Hepatocyte (in vitro differentiated cells): ENCODE data around the gene KCNN3. TPM values are rescaled to one million over a fixed set of nuclear protein-coding genes. Genes with fewer than 3 reads are reported as not detected.

Experiments
- DNase-seq: peaks from one replicate; pipeline ENCODE4 v3.0.0-alpha.2; 2016; ENCODE audit warnings: low spot score
- H2AFZ ChIP-seq: fragments of 200-600 bp; sonication (generic); 2 replicates; pipeline ENCODE4 v1.6.0; 2016; ENCODE audit warnings: antibody characterized with exemption, mild to moderate bottlenecking
- H3K27ac ChIP-seq: fragments of 200-600 bp; sonication (generic); 2 replicates; pipeline ENCODE4 v1.5.1; 2016; ENCODE audit warnings: mild to moderate bottlenecking
- H3K27me3 ChIP-seq: fragments of 200-600 bp; sonication (generic); 2 replicates; pipeline ENCODE4 v1.6.1; 2016
- H3K36me3 ChIP-seq: fragments of 200-600 bp; sonication (generic); replicated peaks from 2 replicates; pipeline ENCODE4 v1.5.1; 2016; ENCODE audit warnings: low read depth; ENCODE audit not compliant: insufficient read depth
- H3K4me1 ChIP-seq: fragments of 200-600 bp; sonication (generic); 2 replicates; pipeline ENCODE4 v1.5.1; 2016; ENCODE audit warnings: mild to moderate bottlenecking, moderate library complexity; ENCODE audit not compliant: insufficient read depth
- H3K4me2 ChIP-seq: fragments of 200-600 bp; sonication (generic); 2 replicates; pipeline ENCODE4 v1.6.0; 2016
- H3K4me3 ChIP-seq: fragments of 200-600 bp; sonication (generic); 2 replicates; pipeline ENCODE4 v1.5.1; 2016; ENCODE audit warnings: mild to moderate bottlenecking
- H3K79me2 ChIP-seq: fragments of 200-600 bp; sonication (generic); 2 replicates; pipeline ENCODE4 v1.6.0; 2017; ENCODE audit warnings: mild to moderate bottlenecking
- H3K9me2 ChIP-seq: fragments of 200-600 bp; sonication (generic); replicated peaks from 2 replicates; pipeline ENCODE4 v1.6.0; 2017; ENCODE audit warnings: mild to moderate bottlenecking; ENCODE audit not compliant: insufficient read depth
- H3K9me3 ChIP-seq: fragments of 200-600 bp; sonication (generic); 2 replicates; pipeline ENCODE4 v1.5.1; 2016; ENCODE audit warnings: low read depth, mild to moderate bottlenecking
- H4K20me1 ChIP-seq: fragments of 200-600 bp; sonication (generic); 2 replicates; pipeline ENCODE4 v1.6.0; 2016; ENCODE audit warnings: mild to moderate bottlenecking; ENCODE audit not compliant: insufficient read depth, poor library complexity, severe bottlenecking
- CTCF ChIP-seq: fragments of 200-600 bp; sonication (generic); IDR thresholded peaks from 2 replicates; pipeline ENCODE4 v1.5.1; 2016; ENCODE audit warnings: antibody characterized with exemption, mild to moderate bottlenecking; ENCODE audit not compliant: poor library complexity
- EZH2 ChIP-seq: fragments of 200-600 bp; sonication (generic); IDR thresholded peaks from 2 replicates; pipeline ENCODE4 v1.6.1; 2016; ENCODE audit warnings: antibody characterized with exemption, mild to moderate bottlenecking, borderline replicate concordance
- EZH2phosphoT487 ChIP-seq: fragments of 200-600 bp; sonication (generic); IDR thresholded peaks from one replicate; pipeline ENCODE4 v1.6.1; 2018; ENCODE audit warnings: antibody characterized with exemption, mild to moderate bottlenecking, low read depth, moderate library complexity; ENCODE audit not compliant: unreplicated experiment, severe bottlenecking
- WGBS: methylation state at CpG from one replicate; pipeline ENCODE4 v1.1.6; 2016; ENCODE audit warnings: low lambda C conversion rate; ENCODE audit errors: missing lambda C conversion rate; 5-methylcytosine and 5-hydroxymethylcytosine counted together
- polyA plus RNA-seq: library from polyadenylated mRNA; unstranded; fragments of >200 nt; fragmentation: Nextera tagmentation; extraction: Ambion mirVana; gene quantifications from 2 replicates; pipeline ENCODE4 v1.2.1, GENCODE V29; 2016
- total RNA-seq: library from RNA; depleted of rRNA; stranded (reverse); fragments of >200 nt; gene quantifications from 2 replicates; pipeline ENCODE4 v1.2.3, GENCODE V29; 2014

Gene KCNN3
- total and polyA plus RNA-seq, 2 experiments from 2014 or later: 0.56 to 0.67 TPM

GRCh38 chr1:154786804-154787570 lies 83.1 kb downstream of the KCNN3 start:
- H2AFZ ChIP-seq: no peak overlapping the region
- 93% methylated on average over 14 of the region's 14 CpGs for WGBS
- no peak overlapping the region for H3K4me3 ChIP-seq
- no peaks in the 10 kb centered on the region for H3K9me3 ChIP-seq
- H3K27me3 ChIP-seq: peaks cover 9% of the 10 kb centered on the region
- TF ChIP-seq EZH2 (no peak), EZH2phosphoT487 (no peak), CTCF (no peak)
- no peak overlapping the region for H3K4me2 ChIP-seq
- DNase-seq: no peak
- H3K9me2 ChIP-seq: no peaks in the 10 kb centered on the region
- no peaks in the 10 kb centered on the region for H3K4me1 ChIP-seq
- H4K20me1 ChIP-seq: no peaks in the 10 kb centered on the region
- no peaks in the 10 kb centered on the region for H3K36me3 ChIP-seq
- H3K27ac ChIP-seq: no peak overlapping the region
- H3K79me2 ChIP-seq: no peaks in the 10 kb centered on the region

GRCh38 chr1:154784924-154785531 lies 85.1 kb downstream of the KCNN3 start:
- Histone ChIP-seq H3K36me3 (no peaks in the 10 kb centered on the region), H3K4me1 (no peaks in the 10 kb centered on the region), H3K9me2 (no peaks in the 10 kb centered on the region), H3K4me2 (no peak overlapping the region), H3K27ac (no peak overlapping the region), H3K79me2 (no peaks in the 10 kb centered on the region), H3K27me3 (no peaks in the 10 kb centered on the region), H3K9me3 (no peaks in the 10 kb centered on the region), H4K20me1 (no peaks in the 10 kb centered on the region), H3K4me3 (no peak overlapping the region), H2AFZ (no peak overlapping the region)
- TF ChIP-seq EZH2phosphoT487: no peak
- no peak for TF ChIP-seq CTCF
- no peak for TF ChIP-seq EZH2
- no peak for DNase-seq
- WGBS: 40% methylated on average over 2 of the region's 2 CpGs

GRCh38 chr1:154784416-154784815 lies 85.7 kb downstream of the KCNN3 start:
- Histone ChIP-seq H3K4me3 (no peak overlapping the region), H3K27me3 (no peaks in the 10 kb centered on the region), H4K20me1 (no peaks in the 10 kb centered on the region), H3K36me3 (no peaks in the 10 kb centered on the region), H2AFZ (no peak overlapping the region), H3K79me2 (no peaks in the 10 kb centered on the region), H3K9me2 (no peaks in the 10 kb centered on the region), H3K27ac (no peak overlapping the region), H3K4me2 (no peak overlapping the region), H3K4me1 (no peaks in the 10 kb centered on the region), H3K9me3 (no peaks in the 10 kb centered on the region)
- no peak for DNase-seq
- no peak for TF ChIP-seq EZH2
- no peak for TF ChIP-seq EZH2phosphoT487
- TF ChIP-seq CTCF: no peak
- 86% methylated on average over 6 of the region's 6 CpGs for WGBS
